ENCODE results near the gene PLEKHM2.

DNA sequence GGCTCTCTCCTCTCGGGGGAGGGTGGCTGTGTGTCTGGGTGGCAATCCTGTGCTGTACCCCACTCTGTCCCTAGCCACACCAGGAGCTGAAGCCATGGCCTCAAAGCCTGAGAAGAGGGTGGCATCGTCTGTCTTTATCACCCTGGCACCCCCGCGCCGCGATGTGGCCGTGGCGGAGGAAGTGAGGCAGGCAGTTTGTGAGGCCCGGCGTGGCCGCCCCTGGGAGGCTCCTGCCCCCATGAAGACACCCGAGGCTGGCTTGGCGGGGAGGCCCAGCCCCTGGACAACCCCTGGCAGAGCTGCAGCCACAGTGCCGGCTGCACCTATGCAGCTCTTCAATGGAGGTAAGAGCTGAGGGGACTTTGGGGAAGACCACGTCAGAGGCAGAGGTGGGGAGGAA lies 80.8 kb downstream of the PLEKHM2 start:
- TF ChIP-seq, protein P1, sequence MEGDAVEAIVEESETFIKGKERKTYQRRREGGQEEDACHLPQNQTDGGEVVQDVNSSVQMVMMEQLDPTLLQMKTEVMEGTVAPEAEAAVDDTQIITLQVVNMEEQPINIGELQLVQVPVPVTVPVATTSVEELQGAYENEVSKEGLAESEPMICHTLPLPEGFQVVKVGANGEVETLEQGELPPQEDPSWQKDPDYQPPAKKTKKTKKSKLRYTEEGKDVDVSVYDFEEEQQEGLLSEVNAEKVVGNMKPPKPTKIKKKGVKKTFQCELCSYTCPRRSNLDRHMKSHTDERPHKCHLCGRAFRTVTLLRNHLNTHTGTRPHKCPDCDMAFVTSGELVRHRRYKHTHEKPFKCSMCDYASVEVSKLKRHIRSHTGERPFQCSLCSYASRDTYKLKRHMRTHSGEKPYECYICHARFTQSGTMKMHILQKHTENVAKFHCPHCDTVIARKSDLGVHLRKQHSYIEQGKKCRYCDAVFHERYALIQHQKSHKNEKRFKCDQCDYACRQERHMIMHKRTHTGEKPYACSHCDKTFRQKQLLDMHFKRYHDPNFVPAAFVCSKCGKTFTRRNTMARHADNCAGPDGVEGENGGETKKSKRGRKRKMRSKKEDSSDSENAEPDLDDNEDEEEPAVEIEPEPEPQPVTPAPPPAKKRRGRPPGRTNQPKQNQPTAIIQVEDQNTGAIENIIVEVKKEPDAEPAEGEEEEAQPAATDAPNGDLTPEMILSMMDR (IDR thresholded peaks at IDR 0.05), result no peak
- no peak for TF ChIP-seq POLR2A (IDR thresholded peaks at IDR 0.05)

Data from suprapubic skin (tissue), 3 donors.